H1 (cell line): ENCODE measurements around the gene SCGB2A2. TPM values are rescaled to one million over a fixed set of nuclear protein-coding genes. Genes with fewer than 3 reads are reported as not detected.

Source experiments
- CTCF ChIA-PET: fragments of 300-600 bp; sonication (Branson Sonifier 250); formaldehyde crosslinking; loops from one replicate; lab custom pipeline; 2021; ENCODE audit not compliant: partially characterized antibody; lab: Charles Lee
- POLR2A ChIA-PET: fragments of 300-600 bp; sonication (Branson Sonifier 250); formaldehyde crosslinking; loops from one replicate; lab custom pipeline; 2021; ENCODE audit warnings: inconsistent platforms; ENCODE audit not compliant: partially characterized antibody; lab: Charles Lee
- DNase-seq, 2 experiments: peaks; one replicate each; pipeline versions ENCODE4 v3.0.0 to v3.0.0-alpha.2; 2010 to 2022; ENCODE audit warnings: low spot score in 2 of 2, low read depth in 1 of 2, mixed read lengths in 1 of 2
- FAIRE-seq: peaks from 2 replicates; lab custom pipeline; 2011; peaks lifted over from hg19 to GRCh38; lab: Jason Lieb, UNC
- H2AFZ ChIP-seq: 2 replicates; pipeline ENCODE4 v1.8.1; 2012; ENCODE audit warnings: low read length, inconsistent platforms
- H2AK5ac ChIP-seq: 2 replicates; pipeline ENCODE4 v1.6.1; 2013; ENCODE audit warnings: low read depth, low read length
- H2BK120ac ChIP-seq: replicated peaks from 2 replicates; pipeline ENCODE3; 2013; ENCODE audit warnings: low read depth, low read length, inconsistent platforms
- H2BK12ac ChIP-seq: 2 replicates; pipeline ENCODE4 v1.6.1; 2013; ENCODE audit warnings: low read depth, low read length
- H2BK15ac ChIP-seq: 2 replicates; pipeline ENCODE4 v1.6.1; 2013; ENCODE audit warnings: low read length
- H2BK20ac ChIP-seq: 2 replicates; pipeline ENCODE4 v1.6.1; 2013; ENCODE audit warnings: low read length
- H2BK5ac ChIP-seq: 2 replicates; pipeline ENCODE4 v1.6.1; 2013; ENCODE audit warnings: low read depth, low read length
- H3K14ac ChIP-seq: 2 replicates; pipeline ENCODE4 v1.6.1; 2013; ENCODE audit warnings: inconsistent platforms; ENCODE audit not compliant: insufficient read length
- H3K18ac ChIP-seq: 2 replicates; pipeline ENCODE4 v1.6.1; 2013; ENCODE audit warnings: low read length; ENCODE audit errors: extremely low read depth
- H3K23ac ChIP-seq: 2 replicates; pipeline ENCODE4 v1.6.1; 2013; ENCODE audit warnings: inconsistent platforms; ENCODE audit not compliant: insufficient read length
- H3K23me2 ChIP-seq: 2 replicates; pipeline ENCODE4 v1.6.1; 2013; ENCODE audit warnings: low read depth, low read length
- H3K27ac ChIP-seq: 2 replicates; pipeline ENCODE4 v1.6.1; 2011; ENCODE audit warnings: low read depth, low read length, inconsistent platforms
- H3K27me3 ChIP-seq, 4 experiments: replicated peaks in 1 of 4; 1 replicate in 1 of 4; 2 replicates in 3 of 4; pipeline versions ENCODE4 v1.6.1 to v1.8.1; 2011 to 2013; ENCODE audit warnings: low read length in 3 of 4, mild to moderate bottlenecking in 3 of 4, inconsistent platforms in 2 of 4, mixed read lengths in 2 of 4, moderate library complexity in 1 of 4; ENCODE audit not compliant: control insufficient read depth in 3 of 4, insufficient read depth in 3 of 4; ENCODE audit errors: extremely low read depth in 1 of 4
- H3K36me3 ChIP-seq, 4 experiments: 2 replicates each; pipeline versions ENCODE4 v1.6.1 to v1.8.1; 2011 to 2013; ENCODE audit warnings: mild to moderate bottlenecking in 4 of 4, low read length in 3 of 4, moderate library complexity in 2 of 4, control low read depth in 1 of 4, inconsistent platforms in 1 of 4; ENCODE audit not compliant: insufficient read depth in 4 of 4, control insufficient read depth in 2 of 4
- H3K4ac ChIP-seq: replicated peaks from 2 replicates; pipeline ENCODE3; 2013; ENCODE audit warnings: low read length, low read depth, mixed read lengths, inconsistent platforms; ENCODE audit not compliant: insufficient read length
- H3K4me1 ChIP-seq, 4 experiments: replicated peaks in 1 of 4; 1 replicate in 1 of 4; 2 replicates in 3 of 4; pipeline versions ENCODE4 v1.6.1 to v1.8.1; 2011 to 2013; ENCODE audit warnings: low read length in 3 of 4, inconsistent platforms in 2 of 4, mixed read lengths in 1 of 4; ENCODE audit not compliant: insufficient read depth in 4 of 4, control insufficient read depth in 3 of 4
- H3K4me2 ChIP-seq, 2 experiments: 2 replicates each; pipeline versions ENCODE4 v1.6.1 to v1.8.1; 2011 to 2013; ENCODE audit warnings: low read depth in 2 of 2, low read length in 2 of 2, control low read depth in 1 of 2, inconsistent platforms in 1 of 2, mild to moderate bottlenecking in 1 of 2; ENCODE audit not compliant: insufficient read depth in 1 of 2
- H3K4me3 ChIP-seq, 4 experiments: fragments of 200-600, 300-600 bp in 1 of 4; sonication (generic), shearing (Covaris generic), sonication (Bioruptor Twin) in 1 of 4; 2 replicates each; pipeline versions ENCODE4 v1.5.1 to v1.8.1; 2011 to 2016; ENCODE audit warnings: low read length in 4 of 4, low read depth in 3 of 4, control low read depth in 2 of 4, inconsistent platforms in 2 of 4, mild to moderate bottlenecking in 2 of 4, mixed read lengths in 1 of 4, moderate library complexity in 1 of 4; ENCODE audit not compliant: insufficient read depth in 2 of 4; ENCODE audit errors: extremely low read depth in 1 of 4
- H3K56ac ChIP-seq: replicated peaks from 2 replicates; pipeline ENCODE3; 2013; ENCODE audit warnings: low read depth, mild to moderate bottlenecking, mixed read lengths, low read length, inconsistent platforms; ENCODE audit not compliant: insufficient read length
- H3K79me1 ChIP-seq: 2 replicates; pipeline ENCODE4 v1.6.1; 2013; ENCODE audit warnings: low read depth, low read length, control low read depth
- H3K79me2 ChIP-seq, 2 experiments: 2 replicates each; pipeline versions ENCODE4 v1.6.1 to v1.8.1; 2012 to 2013; ENCODE audit warnings: low read length in 2 of 2, mild to moderate bottlenecking in 2 of 2, inconsistent platforms in 1 of 2; ENCODE audit not compliant: insufficient read depth in 2 of 2, control insufficient read depth in 1 of 2
- H3K9ac ChIP-seq, 4 experiments: replicated peaks in 1 of 4; 1 replicate in 1 of 4; 2 replicates in 3 of 4; pipeline versions ENCODE4 v1.6.1 to v1.8.1; 2011 to 2013; ENCODE audit warnings: low read depth in 3 of 4, low read length in 3 of 4, control low read depth in 2 of 4, mild to moderate bottlenecking in 2 of 4, moderate library complexity in 2 of 4, inconsistent platforms in 1 of 4; ENCODE audit errors: extremely low read depth in 1 of 4
- H3K9me3 ChIP-seq, 2 experiments: 2 replicates each; pipeline versions ENCODE4 v1.6.1 to v1.8.1; 2012 to 2013; ENCODE audit warnings: mild to moderate bottlenecking in 2 of 2, moderate library complexity in 2 of 2, control low read depth in 1 of 2, inconsistent platforms in 1 of 2, low read depth in 1 of 2, low read length in 1 of 2, mixed read lengths in 1 of 2; ENCODE audit not compliant: insufficient read depth in 2 of 2
- H4K20me1 ChIP-seq, 2 experiments: replicated peaks in 1 of 2; 2 replicates each; pipeline versions ENCODE3 to v1.8.1; 2011 to 2013; ENCODE audit warnings: inconsistent platforms in 2 of 2, low read length in 2 of 2, mild to moderate bottlenecking in 1 of 2; ENCODE audit not compliant: insufficient read depth in 2 of 2, control insufficient read depth in 1 of 2
- H4K5ac ChIP-seq: 2 replicates; pipeline ENCODE4 v1.6.1; 2013; ENCODE audit warnings: low read length, low read depth, mixed read lengths, inconsistent platforms; ENCODE audit not compliant: insufficient read length
- H4K8ac ChIP-seq: 2 replicates; pipeline ENCODE4 v1.8.0; 2013; ENCODE audit warnings: mild to moderate bottlenecking, moderate library complexity, low read length, inconsistent platforms; ENCODE audit not compliant: insufficient read depth; ENCODE audit errors: extremely low read depth
- H4K91ac ChIP-seq: replicated peaks from 2 replicates; pipeline ENCODE3; 2013; ENCODE audit warnings: low read length, mixed read lengths, inconsistent platforms; ENCODE audit not compliant: insufficient read length
- ASH2L ChIP-seq: fragments of 200-600, 300-600 bp; sonication (generic); IDR thresholded peaks from one replicate; pipeline ENCODE4 v1.7.1; 2017; ENCODE audit warnings: low read length
- BRCA1 ChIP-seq: IDR thresholded peaks from 2 replicates; pipeline ENCODE4 v1.6.1; 2012; ENCODE audit warnings: low read depth, low read length, improper control_type of control experiment
- CREB1 ChIP-seq: IDR thresholded peaks from 2 replicates; pipeline ENCODE4 v1.6.1; 2012; ENCODE audit warnings: inconsistent platforms
- CTBP2 ChIP-seq: IDR thresholded peaks from 2 replicates; pipeline ENCODE4 v1.7.0; 2011; ENCODE audit warnings: borderline replicate concordance, mild to moderate bottlenecking, moderate library complexity, mixed read lengths, low read length; ENCODE audit not compliant: insufficient read depth, insufficient read length
- JUND ChIP-seq: IDR thresholded peaks from 2 replicates; pipeline ENCODE4 v1.6.1; 2011; ENCODE audit warnings: mild to moderate bottlenecking, improper control_type of control experiment, low read length
- PHF8 ChIP-seq: fragments of 200-600 bp; sonication (generic); conservative IDR thresholded peaks from 2 replicates; pipeline ENCODE4 v1.7.1; 2012; ENCODE audit warnings: low read depth, mild to moderate bottlenecking, inconsistent platforms, low read length, moderate library complexity
- SRF ChIP-seq: IDR thresholded peaks from 2 replicates; pipeline ENCODE4 v1.6.1; 2011; ENCODE audit warnings: mild to moderate bottlenecking, low read depth, low read length, moderate library complexity
- WGBS, 2 experiments: shearing (Covaris generic) in 1 of 2; methylation state at CpG; one replicate each; pipeline versions ENCODE4 v1.1.6 to v1.1.7; 2013 to 2015; ENCODE audit warnings: low lambda C conversion rate in 2 of 2, mixed read lengths in 2 of 2, inconsistent platforms in 1 of 2, low coverage in 1 of 2, missing lambda C conversion rate in 1 of 2; ENCODE audit not compliant: insufficient replicate concordance in 2 of 2, insufficient coverage in 1 of 2, insufficient read length in 1 of 2; ENCODE audit errors: extremely low coverage in 1 of 2, missing lambda C conversion rate in 1 of 2; 5-methylcytosine and 5-hydroxymethylcytosine counted together
- polyA plus RNA-seq, 7 experiments: library from polyadenylated mRNA; depleted of rRNA in 3 of 7; stranded (reverse) in 5 of 7; unstranded in 2 of 7; fragments of >200 nt in 5 of 7; fragments of 200-250 nt in 2 of 7; gene quantifications; 1 replicate in 5 of 7; 2 replicates in 1 of 7; 4 replicates in 1 of 7; pipeline versions ENCODE4 v1.2.1 to v1.2.3, GENCODE V29; 2011 to 2013; ENCODE audit warnings: missing spikeins in 2 of 7, mixed read lengths in 2 of 7
- total RNA-seq: library from RNA; stranded (reverse); fragmentation: NEBNext Ultra II Directional; extraction: Animal tissue kit (Norgen Biotek cat#: 25700); gene quantifications from 2 replicates; pipeline ENCODE4 v1.2.1, GENCODE V29; 2021

The SCGB2A2 gene
- total and polyA plus RNA-seq, 2 of the 8 experiments (the other 6 are each of a cell fraction or from before 2014, with no cell fraction given): not detected

DNA sequence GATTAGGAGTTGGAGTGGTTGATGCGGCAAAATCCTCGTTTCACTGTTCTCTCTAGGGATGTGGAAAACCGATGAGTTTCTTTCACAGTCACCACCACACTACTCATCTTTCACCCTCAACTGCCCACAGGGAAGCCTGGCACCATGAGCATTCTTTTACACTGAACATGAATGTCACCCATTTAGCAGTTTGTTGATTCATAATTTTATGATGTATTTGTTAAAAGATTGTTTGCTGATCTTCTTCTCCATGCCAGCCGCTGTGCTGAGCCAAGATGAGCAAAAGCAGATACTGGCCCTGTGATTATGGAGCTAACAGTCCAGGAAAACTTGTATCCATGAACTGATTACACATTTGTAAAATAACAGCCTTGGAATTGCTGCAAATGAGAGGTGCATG lies 31.8 kb upstream of the SCGB2A2 start:
- WGBS, 2 experiments: 84% methylated on average over 4 of the region's 4 CpGs; no CpG with 5 or more reads in 1 of the 2 experiments
- H2BK20ac ChIP-seq: no peak overlapping the region
- no peak overlapping the region for H3K56ac ChIP-seq
- no peak overlapping the region for H3K4me3 ChIP-seq
- FAIRE-seq (no peak), DNase-seq (no peak)
- no peaks in the 10 kb centered on the region for H3K79me1 ChIP-seq
- no peak overlapping the region for H2AFZ ChIP-seq
- H4K20me1 ChIP-seq: peaks cover 0 to 2% of the 10 kb centered on the region in 2 experiments
- no peak overlapping the region for H3K27ac ChIP-seq
- no peak overlapping the region for H3K9ac ChIP-seq
- peaks cover 0 to 1% (median 0%) of the 10 kb centered on the region in 4 experiments; a peak in 1 of 7 replicates for H3K27me3 ChIP-seq
- H2BK15ac ChIP-seq: no peak overlapping the region
- no peaks in the 10 kb centered on the region for H3K79me2 ChIP-seq
- CTCF ChIA-PET: no interaction called here
- peaks cover 3% of the 10 kb centered on the region; the same call in 1 of the 2 replicates for H3K23me2 ChIP-seq
- no peaks in the 10 kb centered on the region for H3K9me3 ChIP-seq
- H3K36me3 ChIP-seq: no peaks in the 10 kb centered on the region
- H2BK120ac ChIP-seq: no peak overlapping the region
- TF ChIP-seq CREB1: no peak
- TF ChIP-seq BRCA1: no peak
- TF ChIP-seq CTBP2: no peak
- TF ChIP-seq JUND: no peak
- TF ChIP-seq PHF8: no peak
- no peak for TF ChIP-seq ASH2L
- no peak for TF ChIP-seq SRF
- no peak overlapping the region for H2AK5ac ChIP-seq
- no peak overlapping the region for H3K4me2 ChIP-seq
- H3K23ac ChIP-seq: no peak overlapping the region
- H4K91ac ChIP-seq: no peak overlapping the region
- no peak overlapping the region for H4K5ac ChIP-seq
- no peak overlapping the region for H3K14ac ChIP-seq
- no peak overlapping the region for H2BK5ac ChIP-seq
- peaks cover 0 to 5% (median under 1%) of the 10 kb centered on the region in 4 experiments; a peak in 4 of 7 replicates for H3K4me1 ChIP-seq
- H4K8ac ChIP-seq: no peak overlapping the region
- H3K18ac ChIP-seq: no peak overlapping the region
- POLR2A ChIA-PET: no interaction called here
- no peak overlapping the region for H3K4ac ChIP-seq
- H2BK12ac ChIP-seq: no peak overlapping the region
